Right ventricle myocardium superior (tissue), 1 donor: Measurements from ENCODE around the gene TROAP. TPM values are rescaled to one million over a fixed set of nuclear protein-coding genes. Genes with fewer than 3 reads are reported as not detected.
"Not testable (repeated sequence)": the region's sequence is repeated elsewhere in the genome, so short reads cannot be mapped to it uniquely, and the experiment has no call there.

Experiments
- ATAC-seq: fragments of 200-7000 bp; cut with Tn5 transposase; one replicate; pipeline ENCODE4 v1.9.1; 2020; ENCODE audit warnings: mild to moderate bottlenecking; ENCODE audit not compliant: poor library complexity
- DNase-seq: peaks from one replicate; pipeline ENCODE4 v3.0.0-alpha.2; 2020
- intact Hi-C: fragments of 100-400 bp; cut with DNase I; formaldehyde crosslinking; loops from one replicate; pipeline ENCODE4 v1.11.2; 2022
- long read RNA-seq: library from polyadenylated mRNA; unstranded; transcript quantifications from one replicate; pipeline ENCODE4 v2.0.0, GENCODE V29; 2021
- total RNA-seq: library from RNA; stranded (reverse); fragmentation: NEBNext Ultra II Directional; extraction: Animal tissue kit (Norgen Biotek cat#: 25700); gene quantifications from one replicate; pipeline ENCODE4 v1.2.1, GENCODE V29; 2021
- donor health status: DM: no; HTN: yes; CAD: no; lungs with severe emphysema.

Gene TROAP
- total RNA-seq: 0.67 TPM
- long read RNA-seq, partial matches to known transcripts: 0 of 1 reads
- long read RNA-seq, other reads (novel, unspliced or antisense): 1 of 1 reads

GRCh38 chr12:49322708-49323523 is at the start of gene TROAP:
Gene TROAP (plus strand): TSS chr12:49323255. CDS start chr12:49323609, 354 bp downstream.
- DNase-seq (peak; percentile 98), ATAC-seq (peak; percentile 100)
- intact Hi-C loops: no loop called here

GRCh38 chr12:49273726-49274395 is 49.2 kb upstream of the TROAP start:
- ATAC-seq: no peak
- intact Hi-C loops: no loop called here
- no peak for DNase-seq

GRCh38 chr12:49274396-49275069 is 48.5 kb upstream of the TROAP start:
- ATAC-seq (peak; percentile 80), DNase-seq (no peak)
- intact Hi-C loops: no loop called here

- DNase-seq (no peak), ATAC-seq (no peak)
- intact Hi-C loops: no loop called here
Measured at GRCh38 chr12:49276304-49277290, 46.5 kb upstream of the TROAP start.

GRCh38 chr12:49277466-49277865 is 45.6 kb upstream of the TROAP start:
- ATAC-seq (no peak), DNase-seq (no peak)
- intact Hi-C loops: no loop called here

- intact Hi-C loops: no loop called here
- no peak for ATAC-seq
Measured at GRCh38 chr12:49279706-49280159, 43.3 kb upstream of the TROAP start.

GRCh38 chr12:49280545-49280944 is 42.5 kb upstream of the TROAP start:
- intact Hi-C loops, ATAC-seq, DNase-seq: not testable (repeated sequence)

More at GRCh38 chr12:49279706-49280159, 43.3 kb upstream of the TROAP start:
- DNase-seq: no peak

- ATAC-seq (no peak), DNase-seq (no peak)
- intact Hi-C loops: no loop called here
Measured at GRCh38 chr12:49282302-49282701, 40.8 kb upstream of the TROAP start.

GRCh38 chr12:49282740-49283375 is 40.2 kb upstream of the TROAP start:
- DNase-seq, ATAC-seq, intact Hi-C loops: not testable (repeated sequence)

- no peak for ATAC-seq
- intact Hi-C loops: no loop called here
- no peak for DNase-seq
Measured at GRCh38 chr12:49283541-49284429, 39.3 kb upstream of the TROAP start.

- ATAC-seq: no peak
- no peak for DNase-seq
- intact Hi-C loops: loop anchor here (5.0 kb wide), 1 partner anchor 58 kb away; no protein-coding TSS in a partner anchor
Measured at GRCh38 chr12:49284672-49285071, 38.4 kb upstream of the TROAP start.

- intact Hi-C loops: loop anchor here (5.0 kb wide), 1 partner anchor 54 kb away; no protein-coding TSS in a partner anchor
- DNase-seq: no peak
- peak; percentile 12 for ATAC-seq
Measured at GRCh38 chr12:49287876-49288275, 35.2 kb upstream of the TROAP start.

- intact Hi-C loops: loop anchor here (5.0 kb wide), 1 partner anchor 54 kb away; no protein-coding TSS in a partner anchor
- ATAC-seq: peak; percentile 62
Measured at GRCh38 chr12:49288412-49288853, 34.6 kb upstream of the TROAP start.

GRCh38 chr12:49288922-49289555 is 34.0 kb upstream of the TROAP start:
- ATAC-seq: no peak
- intact Hi-C loops: loop anchor here (5.0 kb wide), 1 partner anchor 53 kb away; no protein-coding TSS in a partner anchor
- DNase-seq: no peak

More at GRCh38 chr12:49288412-49288853, 34.6 kb upstream of the TROAP start:
- no peak for DNase-seq

GRCh38 chr12:49292729-49293055 is 30.4 kb upstream of the TROAP start:
- ATAC-seq: no peak
- intact Hi-C loops: no loop called here
- DNase-seq: no peak
